HL-60 (cell line): Measurements from ENCODE around the gene C22orf23.

Experiments
- DNase-seq, 2 experiments: peaks; one replicate each; pipeline ENCODE4 v3.0.0-alpha.2; 2010 to 2020; ENCODE audit warnings: low read depth in 1 of 2, low spot score in 1 of 2
- H3K27ac ChIP-seq: fragments of 250-450 bp; sonication (Bioruptor Pico); replicated peaks from 2 replicates; pipeline ENCODE4 v1.5.1; 2020; ENCODE audit warnings: mild to moderate bottlenecking, moderate library complexity
- H3K27me3 ChIP-seq: fragments of 250-450 bp; sonication (Bioruptor Pico); 2 replicates; pipeline ENCODE4 v1.5.1; 2021; ENCODE audit warnings: mild to moderate bottlenecking, moderate library complexity; ENCODE audit not compliant: insufficient read depth, poor library complexity, severe bottlenecking
- H3K4me3 ChIP-seq: replicated peaks from 2 replicates; pipeline ENCODE4 v1.5.1; 2011; ENCODE audit warnings: mild to moderate bottlenecking, control low read depth, low read length; ENCODE audit not compliant: insufficient read depth
- CTCF ChIP-seq: IDR thresholded peaks from one replicate; pipeline ENCODE4 v1.5.1; 2011; ENCODE audit warnings: low read length, control low read depth, inconsistent platforms; ENCODE audit not compliant: insufficient read depth
- GABPA ChIP-seq: IDR thresholded peaks from 2 replicates; pipeline ENCODE4 v1.6.1; 2012; ENCODE audit warnings: low read depth
- POLR2AphosphoS5 ChIP-seq: IDR thresholded peaks from 2 replicates; pipeline ENCODE4 v1.6.1; 2012; ENCODE audit warnings: low read depth
- SPI1 ChIP-seq: IDR thresholded peaks from 2 replicates; pipeline ENCODE4 v1.6.1; 2012; ENCODE audit warnings: low read depth, mild to moderate bottlenecking, borderline replicate concordance
- TF ChIP-seq, protein P1 (sequence below): IDR thresholded peaks from 2 replicates; pipeline ENCODE4 v1.6.1; 2012; ENCODE audit warnings: low read depth; ENCODE audit not compliant: insufficient replicate concordance

The C22orf23 gene

DNA sequence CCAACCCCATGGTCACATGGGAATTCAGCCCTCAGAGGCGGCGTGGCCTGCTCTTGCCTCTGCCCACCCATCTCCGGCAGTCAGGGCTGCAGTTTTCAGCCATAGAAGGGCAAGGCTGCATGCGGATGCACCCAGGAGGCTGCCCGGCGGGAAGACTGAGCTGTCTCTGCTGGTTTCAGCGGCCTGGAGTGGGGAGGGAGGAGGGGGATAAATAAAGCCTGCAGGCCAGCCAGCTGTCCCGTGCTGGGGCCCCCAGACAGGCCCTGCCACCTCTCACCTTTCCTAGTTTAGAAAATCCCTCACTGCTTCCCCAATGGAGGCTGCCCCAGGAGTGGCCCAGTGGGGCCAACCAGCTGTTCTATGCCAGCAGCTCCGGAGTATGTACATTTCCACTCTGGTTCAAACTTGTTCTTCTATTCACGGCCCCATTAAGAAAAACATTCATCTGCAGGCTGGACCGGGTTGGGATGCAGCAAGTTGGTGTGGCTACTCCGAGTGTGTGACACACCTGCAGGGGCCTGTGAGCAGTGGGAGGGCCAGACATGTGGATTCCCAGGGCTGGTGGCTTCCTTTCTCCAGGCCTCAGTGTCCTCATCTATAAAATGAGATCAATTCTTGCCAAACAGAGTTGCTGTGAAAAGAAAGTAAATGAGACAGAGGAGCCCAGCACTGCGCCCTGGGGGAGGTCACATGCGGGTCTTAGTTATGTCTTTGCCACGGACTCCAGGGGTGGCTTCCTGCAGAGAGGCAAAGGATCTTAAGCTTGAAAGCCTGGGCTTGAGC, 42.3 kb downstream of the C22orf23 start:
- no peak overlapping the region for H3K4me3 ChIP-seq
- no peak for TF ChIP-seq CTCF
- TF ChIP-seq GABPA: no peak
- TF ChIP-seq, protein P1, sequence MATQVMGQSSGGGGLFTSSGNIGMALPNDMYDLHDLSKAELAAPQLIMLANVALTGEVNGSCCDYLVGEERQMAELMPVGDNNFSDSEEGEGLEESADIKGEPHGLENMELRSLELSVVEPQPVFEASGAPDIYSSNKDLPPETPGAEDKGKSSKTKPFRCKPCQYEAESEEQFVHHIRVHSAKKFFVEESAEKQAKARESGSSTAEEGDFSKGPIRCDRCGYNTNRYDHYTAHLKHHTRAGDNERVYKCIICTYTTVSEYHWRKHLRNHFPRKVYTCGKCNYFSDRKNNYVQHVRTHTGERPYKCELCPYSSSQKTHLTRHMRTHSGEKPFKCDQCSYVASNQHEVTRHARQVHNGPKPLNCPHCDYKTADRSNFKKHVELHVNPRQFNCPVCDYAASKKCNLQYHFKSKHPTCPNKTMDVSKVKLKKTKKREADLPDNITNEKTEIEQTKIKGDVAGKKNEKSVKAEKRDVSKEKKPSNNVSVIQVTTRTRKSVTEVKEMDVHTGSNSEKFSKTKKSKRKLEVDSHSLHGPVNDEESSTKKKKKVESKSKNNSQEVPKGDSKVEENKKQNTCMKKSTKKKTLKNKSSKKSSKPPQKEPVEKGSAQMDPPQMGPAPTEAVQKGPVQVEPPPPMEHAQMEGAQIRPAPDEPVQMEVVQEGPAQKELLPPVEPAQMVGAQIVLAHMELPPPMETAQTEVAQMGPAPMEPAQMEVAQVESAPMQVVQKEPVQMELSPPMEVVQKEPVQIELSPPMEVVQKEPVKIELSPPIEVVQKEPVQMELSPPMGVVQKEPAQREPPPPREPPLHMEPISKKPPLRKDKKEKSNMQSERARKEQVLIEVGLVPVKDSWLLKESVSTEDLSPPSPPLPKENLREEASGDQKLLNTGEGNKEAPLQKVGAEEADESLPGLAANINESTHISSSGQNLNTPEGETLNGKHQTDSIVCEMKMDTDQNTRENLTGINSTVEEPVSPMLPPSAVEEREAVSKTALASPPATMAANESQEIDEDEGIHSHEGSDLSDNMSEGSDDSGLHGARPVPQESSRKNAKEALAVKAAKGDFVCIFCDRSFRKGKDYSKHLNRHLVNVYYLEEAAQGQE: no peak
- TF ChIP-seq POLR2AphosphoS5: no peak
- TF ChIP-seq SPI1: no peak
- H3K27ac ChIP-seq: no peak overlapping the region
- no peak for DNase-seq
- H3K27me3 ChIP-seq: no peaks in the 10 kb centered on the region

DNA sequence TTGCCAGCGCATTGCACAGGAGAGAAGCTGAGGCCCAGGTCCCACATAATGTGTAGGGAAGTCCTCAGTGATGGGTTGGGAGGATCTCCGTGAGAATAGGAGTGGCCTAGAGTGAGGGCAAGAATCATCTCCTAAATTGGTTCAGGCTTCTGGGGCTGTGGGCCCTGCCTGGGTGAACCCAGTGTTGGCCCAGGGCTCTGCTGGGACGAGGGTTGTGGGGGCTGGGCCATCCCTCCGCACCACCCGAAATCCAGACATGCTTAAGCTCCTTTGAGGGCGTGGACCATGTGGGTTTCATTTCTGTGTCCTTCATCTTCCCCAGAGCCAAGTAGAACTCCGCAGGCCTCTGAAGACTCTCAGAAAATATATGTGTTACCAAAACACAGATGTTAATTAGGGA, 43.6 kb downstream of the C22orf23 start:
- Histone ChIP-seq H3K27ac (no peak overlapping the region), H3K4me3 (no peak overlapping the region), H3K27me3 (no peaks in the 10 kb centered on the region)
- TF ChIP-seq POLR2AphosphoS5: no peak
- no peak for TF ChIP-seq SPI1
- TF ChIP-seq CTCF: no peak
- TF ChIP-seq GABPA: no peak
- TF ChIP-seq, protein P1: no peak
- DNase-seq: no peak

DNA sequence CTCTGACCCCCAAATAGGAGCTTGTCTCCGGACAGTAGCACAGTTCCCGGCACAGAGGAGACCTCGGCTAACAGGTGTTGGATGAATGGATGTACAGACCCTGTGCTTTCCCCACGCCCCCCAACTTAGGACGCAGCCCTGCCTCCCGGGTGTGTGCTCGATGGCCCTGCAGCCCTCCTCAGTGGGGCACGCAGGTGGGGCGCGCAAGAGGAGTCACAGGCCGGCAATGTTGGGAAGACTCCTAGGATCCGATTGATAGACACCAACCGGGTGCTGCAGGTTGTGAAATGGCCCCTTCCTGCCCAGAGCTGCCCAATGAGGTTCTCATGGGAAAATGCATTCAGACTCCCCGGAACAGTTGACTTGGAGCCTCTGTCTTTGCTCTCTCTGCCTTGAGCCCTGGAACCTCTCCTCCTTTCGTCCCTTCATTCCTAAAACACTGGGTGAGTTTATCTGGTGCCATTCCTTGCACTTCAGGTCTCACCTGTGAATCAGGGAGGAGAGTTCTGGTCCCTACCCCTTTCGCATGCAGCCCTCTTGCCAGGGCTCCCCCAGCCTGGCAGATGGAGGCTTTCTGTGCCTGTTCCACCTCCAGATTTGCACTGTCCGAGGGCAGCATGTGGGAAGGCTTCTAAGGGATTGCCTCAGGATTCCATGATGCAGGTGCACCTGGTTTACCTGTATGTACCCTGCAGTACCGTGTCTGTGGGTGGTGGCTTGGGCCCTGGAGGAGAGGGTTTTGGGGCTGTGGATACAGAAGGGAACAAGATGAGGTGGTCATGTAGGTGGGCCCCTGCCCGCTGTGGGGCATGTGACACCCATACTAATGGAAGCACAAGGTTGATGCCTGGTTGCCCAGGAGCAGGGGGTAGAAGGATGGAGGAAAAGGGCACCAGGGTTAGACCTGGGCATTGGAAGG, 46.1 kb downstream of the C22orf23 start:
- H3K27ac ChIP-seq: no peak overlapping the region
- no peaks in the 10 kb centered on the region for H3K27me3 ChIP-seq
- TF ChIP-seq CTCF: no peak
- TF ChIP-seq POLR2AphosphoS5: no peak
- TF ChIP-seq, protein P1: no peak
- no peak for DNase-seq
- H3K4me3 ChIP-seq: peak overlapping the region; percentile 43
